HCT116 (cell line): ENCODE measurements around the gene SNAP47. TPM values are rescaled to one million over a fixed set of nuclear protein-coding genes. Genes with fewer than 3 reads are reported as not detected.

Experiments
- ATAC-seq: fragments of 200-7000 bp; cut with Tn5 transposase; 2 replicates; pipeline ENCODE4 v1.9.1; 2020; ENCODE audit warnings: mild to moderate bottlenecking, moderate library complexity
- BruUV-seq: library from RNA; stranded (reverse); fragments of 400-500 nt; replicated peaks from 2 replicates; lab custom pipeline; 2021; lab: Mats Ljungman, UMichigan
- CTCF ChIA-PET: fragments of 300-600 bp; sonication (Branson Sonifier 250); formaldehyde crosslinking; loops from one replicate; lab custom pipeline; 2021; ENCODE audit warnings: antibody characterized with exemption; lab: Charles Lee
- POLR2A ChIA-PET: fragments of 300-600, 350-600 bp; sonication (Branson Sonifier 250); formaldehyde crosslinking; loops from one replicate; lab custom pipeline; 2021; ENCODE audit warnings: antibody characterized with exemption; lab: Charles Lee
- RAD21 ChIA-PET, 2 experiments: fragments of 300-600 bp; sonication (Branson Sonifier 250); formaldehyde crosslinking; loops; one replicate each; lab custom pipeline; 2023; ENCODE audit warnings: low total read pairs in 2 of 2; ENCODE audit not compliant: uncharacterized antibody in 2 of 2, unreplicated experiment in 2 of 2, low non-redundant PET in 1 of 2; lab: Charles Lee
- DNase-seq: peaks from one replicate; pipeline ENCODE4 v3.0.0-alpha.2; 2010; ENCODE audit warnings: low read depth, low spot score
- H2AFZ ChIP-seq: fragments of 200-600 bp; shearing (Covaris generic), sonication (generic); 2 replicates; pipeline ENCODE4 v1.6.1; 2017; ENCODE audit warnings: low read depth, mixed run types, mixed read lengths, antibody characterized with exemption, low read length; ENCODE audit not compliant: poor library complexity, severe bottlenecking
- H3K27ac ChIP-seq: 2 replicates; pipeline ENCODE4 v1.5.1; 2012; ENCODE audit warnings: low read depth, low read length
- H3K27me3 ChIP-seq: fragments of 200-600 bp; sonication (generic); 2 replicates; pipeline ENCODE4 v1.6.1; 2016; ENCODE audit warnings: mixed run types, low read length, mixed read lengths; ENCODE audit not compliant: insufficient read depth
- H3K36me3 ChIP-seq, 2 experiments: fragments of 200-500 bp in 1 of 2; fragments of 200-600 bp in 1 of 2; sonication (Bioruptor generic) in 1 of 2; sonication (generic) in 1 of 2; 2 replicates each; pipeline versions ENCODE4 v1.5.1 to v1.6.1; 2014 to 2016; ENCODE audit warnings: low read length in 2 of 2, inconsistent platforms in 1 of 2, mixed read lengths in 1 of 2, mixed run types in 1 of 2; ENCODE audit not compliant: insufficient read depth in 2 of 2, control insufficient read depth in 1 of 2
- H3K4me1 ChIP-seq, 2 experiments: fragments of 200-600 bp in 1 of 2; sonication (generic) in 1 of 2; 2 replicates each; pipeline versions ENCODE4 v1.5.1 to v1.6.1; 2012 to 2017; ENCODE audit warnings: low read length in 2 of 2, inconsistent platforms in 1 of 2, mild to moderate bottlenecking in 1 of 2, mixed read lengths in 1 of 2, mixed run types in 1 of 2, moderate library complexity in 1 of 2; ENCODE audit not compliant: insufficient read depth in 2 of 2, control insufficient read depth in 1 of 2
- H3K4me2 ChIP-seq: fragments of 200-600 bp; sonication (generic); 2 replicates; pipeline ENCODE4 v1.6.1; 2017; ENCODE audit warnings: mixed run types, low read length, mixed read lengths
- H3K4me3 ChIP-seq, 2 experiments: fragments of 200-600 bp in 1 of 2; sonication (generic) in 1 of 2; replicated peaks in 1 of 2; 2 replicates each; pipeline ENCODE4 v1.5.1; 2011 to 2016; ENCODE audit warnings: low read length in 2 of 2, control low read depth in 1 of 2, low read depth in 1 of 2, mild to moderate bottlenecking in 1 of 2, mixed read lengths in 1 of 2, mixed run types in 1 of 2
- H3K79me2 ChIP-seq: fragments of 200-600 bp; sonication (generic); 2 replicates; pipeline ENCODE4 v1.6.1; 2017; ENCODE audit warnings: mild to moderate bottlenecking, mixed run types, low read length, moderate library complexity, mixed read lengths; ENCODE audit not compliant: insufficient read depth
- H3K9ac ChIP-seq: fragments of 200-600 bp; sonication (generic); 2 replicates; pipeline ENCODE4 v1.6.1; 2016; ENCODE audit warnings: low read length, mixed read lengths
- H3K9me2 ChIP-seq: fragments of 200-600 bp; sonication (generic), shearing (Covaris generic); 2 replicates; pipeline ENCODE4 v1.6.1; 2017; ENCODE audit warnings: mixed run types, mild to moderate bottlenecking, moderate library complexity; ENCODE audit not compliant: insufficient read depth
- H3K9me3 ChIP-seq, 2 experiments: fragments of 200-500 bp in 1 of 2; fragments of 200-600 bp in 1 of 2; sonication (Bioruptor generic) in 1 of 2; sonication (generic) in 1 of 2; 2 replicates each; pipeline ENCODE4 v1.6.1; 2014 to 2017; ENCODE audit warnings: low read length in 2 of 2, mixed read lengths in 2 of 2, inconsistent platforms in 1 of 2, low read depth in 1 of 2, mild to moderate bottlenecking in 1 of 2, mixed run types in 1 of 2, moderate library complexity in 1 of 2; ENCODE audit not compliant: control insufficient read depth in 1 of 2, insufficient read depth in 1 of 2
- H4K20me1 ChIP-seq: fragments of 200-600 bp; sonication (generic), shearing (Covaris generic); 2 replicates; pipeline ENCODE4 v1.6.1; 2017; ENCODE audit warnings: mixed run types, mild to moderate bottlenecking, moderate library complexity; ENCODE audit not compliant: insufficient read depth
- ATF3 ChIP-seq: IDR thresholded peaks from 2 replicates; pipeline ENCODE4 v1.6.1; 2012
- CBX3 ChIP-seq: IDR thresholded peaks from 2 replicates; pipeline ENCODE4 v1.6.1; 2012; ENCODE audit warnings: low read depth
- EGR1 ChIP-seq: IDR thresholded peaks from 2 replicates; pipeline ENCODE4 v1.6.1; 2012; ENCODE audit warnings: low read depth
- ELF1 ChIP-seq: IDR thresholded peaks from 2 replicates; pipeline ENCODE4 v1.6.1; 2012; ENCODE audit warnings: low read depth, borderline replicate concordance
- EZH2phosphoT487 ChIP-seq: fragments of 200-600 bp; IDR thresholded peaks from 2 replicates; pipeline ENCODE4 v1.6.1; 2018; ENCODE audit warnings: antibody characterized with exemption, borderline replicate concordance
- FOSL1 ChIP-seq: IDR thresholded peaks from 2 replicates; pipeline ENCODE4 v1.6.1; 2012; ENCODE audit warnings: low read depth
- MAX ChIP-seq: IDR thresholded peaks from 2 replicates; pipeline ENCODE4 v1.6.1; 2012
- POLR2A ChIP-seq: IDR thresholded peaks from 2 replicates; pipeline ENCODE4 v1.7.0; 2011; ENCODE audit warnings: borderline replicate concordance; ENCODE audit not compliant: insufficient read depth, insufficient read length; ENCODE audit errors: extremely low read depth
- RAD21 ChIP-seq: IDR thresholded peaks from 2 replicates; pipeline ENCODE4 v1.6.1; 2012; ENCODE audit warnings: low read depth, mild to moderate bottlenecking
- REST ChIP-seq: IDR thresholded peaks from 2 replicates; pipeline ENCODE4 v1.6.1; 2012; ENCODE audit warnings: low read depth
- SIN3A ChIP-seq: IDR thresholded peaks from 2 replicates; pipeline ENCODE4 v1.6.1; 2012; ENCODE audit warnings: low read depth
- SP1 ChIP-seq: IDR thresholded peaks from 2 replicates; pipeline ENCODE4 v1.6.1; 2012; ENCODE audit warnings: low read depth
- SRF ChIP-seq: IDR thresholded peaks from 2 replicates; pipeline ENCODE4 v1.6.1; 2012; ENCODE audit warnings: low read depth
- TCF7L2 ChIP-seq: IDR thresholded peaks from 2 replicates; pipeline ENCODE4 v1.7.0; 2011; ENCODE audit warnings: borderline replicate concordance, inconsistent platforms; ENCODE audit not compliant: insufficient read depth, insufficient read length; ENCODE audit errors: extremely low read depth
- YY1 ChIP-seq: IDR thresholded peaks from 2 replicates; pipeline ENCODE4 v1.6.1; 2011; ENCODE audit warnings: low read length, low read depth, moderate library complexity, mild to moderate bottlenecking; ENCODE audit not compliant: insufficient replicate concordance; ENCODE audit errors: extremely low read depth
- ZBTB33 ChIP-seq: IDR thresholded peaks from 2 replicates; pipeline ENCODE4 v1.6.1; 2011; ENCODE audit warnings: mild to moderate bottlenecking, low read length, moderate library complexity; ENCODE audit not compliant: insufficient replicate concordance; ENCODE audit errors: extremely low read depth
- ZFX ChIP-seq: fragments of 450-650 bp; IDR thresholded peaks from 2 replicates; pipeline ENCODE4 v1.6.1; 2017
- ZNF274 ChIP-seq: fragments of 200-500 bp; sonication (Bioruptor generic); IDR thresholded peaks from 2 replicates; pipeline ENCODE4 v1.6.1; 2014; ENCODE audit warnings: mild to moderate bottlenecking, low read depth, low read length, inconsistent platforms
- intact Hi-C: fragments of 100-400 bp; cut with micrococcal nuclease; formaldehyde crosslinking; loops from 2 replicates; pipeline ENCODE4 v1.10.0; 2022
- total RNA-seq: library from RNA; stranded (reverse); gene quantifications from one replicate; pipeline ENCODE4 v1.2.1, GENCODE V29; 2021; ENCODE audit not compliant: unreplicated experiment

The SNAP47 gene
- total RNA-seq, 1 experiment from 2014 or later: 37.9 TPM

- peaks cover 42% of the 10 kb centered on the region; the same call in 1 of the 2 replicates for H3K79me2 ChIP-seq
- BruUV-seq: no TSS peak
- no peaks in the 10 kb centered on the region for H3K9me3 ChIP-seq
- peaks cover 3 to 18% of the 10 kb centered on the region in 2 experiments; a peak in 2 of 4 replicates for H3K4me1 ChIP-seq
- H2AFZ ChIP-seq: no peak overlapping the region
- no peak overlapping the region for H3K9ac ChIP-seq
- DNase-seq: peak; percentile 57
- intact Hi-C loops: loop anchor here (1.0 to 10.0 kb wide), 4 partner anchors 184 to 755 kb away; no protein-coding TSS in a partner anchor
- ChIA-PET CTCF (interaction anchor here (1.0 to 4.0 kb wide), 3 partner anchors 185 to 281 kb away, joined by 4 to 31 read pairs (median 5); partner anchors contain the start of gene WNT9A), RAD21 (interaction anchor here in 1 of 2 experiments (0.8 to 1.0 kb wide), 2 partner anchors 184 to 191 kb away, joined by 3 to 4 read pairs; no protein-coding TSS in a partner anchor), POLR2A (no interaction called here)
- no peaks in the 10 kb centered on the region for H3K9me2 ChIP-seq
- no peaks in the 10 kb centered on the region for H3K27me3 ChIP-seq
- H3K36me3 ChIP-seq: peaks cover 22 to 25% of the 10 kb centered on the region in 2 experiments; a peak in 3 of 4 replicates
- ATAC-seq: peak; percentile 95
- H3K27ac ChIP-seq: no peak overlapping the region; the same call in 1 of the 2 replicates
- peak overlapping the region; percentile 43; the same call in 1 of the 2 replicates for H3K4me2 ChIP-seq
- no peaks in the 10 kb centered on the region for H4K20me1 ChIP-seq
- H3K4me3 ChIP-seq: no peak overlapping the region
- TF ChIP-seq POLR2A: no peak
- no peak for TF ChIP-seq REST
- TF ChIP-seq SP1: no peak
- no peak for TF ChIP-seq ELF1
- TF ChIP-seq RAD21: peak; percentile 99
- no peak for TF ChIP-seq CBX3
- TF ChIP-seq ZFX: no peak
- no peak for TF ChIP-seq EGR1
- peak; percentile 13 for TF ChIP-seq TCF7L2
- TF ChIP-seq EZH2phosphoT487: no peak
- TF ChIP-seq YY1: peak; percentile 66
- no peak for TF ChIP-seq FOSL1
- TF ChIP-seq SIN3A: no peak
- TF ChIP-seq ATF3: no peak
- TF ChIP-seq MAX: no peak
- TF ChIP-seq ZBTB33: no peak
- no peak for TF ChIP-seq SRF
- no peak for TF ChIP-seq ZNF274
Measured at GRCh38 chr1:227762231-227762911, 27.1 kb downstream of the SNAP47 start.
